ENCODE measurements around the gene SF3B4.

DNA sequence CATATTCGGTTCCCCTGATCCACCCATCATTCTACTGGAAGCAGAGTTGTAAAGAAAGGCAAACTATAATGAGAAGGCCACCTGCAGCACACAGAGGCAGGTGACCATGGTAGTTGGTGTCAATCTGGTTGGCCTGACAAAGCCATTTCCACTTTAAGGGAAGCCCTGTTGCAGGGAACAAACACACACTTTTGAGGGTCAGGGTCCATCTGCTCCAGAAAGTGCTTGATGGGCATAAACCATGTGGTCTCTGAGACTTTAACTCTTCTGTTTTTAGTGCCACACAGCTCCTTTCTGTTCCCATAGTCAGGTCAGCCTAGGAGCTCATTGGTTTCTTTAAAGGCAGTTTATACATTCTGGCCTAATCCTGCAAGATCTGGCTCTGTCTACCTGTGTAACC is 45.7 kb downstream of the SF3B4 start:
- TF ChIP-seq EZH2 (IDR thresholded peaks at IDR 0.05; ENCODE audit: borderline replicate concordance, insufficient read depth, low read depth, low read length, poor library complexity, severe bottlenecking), result no peak
- TF ChIP-seq, protein P1, sequence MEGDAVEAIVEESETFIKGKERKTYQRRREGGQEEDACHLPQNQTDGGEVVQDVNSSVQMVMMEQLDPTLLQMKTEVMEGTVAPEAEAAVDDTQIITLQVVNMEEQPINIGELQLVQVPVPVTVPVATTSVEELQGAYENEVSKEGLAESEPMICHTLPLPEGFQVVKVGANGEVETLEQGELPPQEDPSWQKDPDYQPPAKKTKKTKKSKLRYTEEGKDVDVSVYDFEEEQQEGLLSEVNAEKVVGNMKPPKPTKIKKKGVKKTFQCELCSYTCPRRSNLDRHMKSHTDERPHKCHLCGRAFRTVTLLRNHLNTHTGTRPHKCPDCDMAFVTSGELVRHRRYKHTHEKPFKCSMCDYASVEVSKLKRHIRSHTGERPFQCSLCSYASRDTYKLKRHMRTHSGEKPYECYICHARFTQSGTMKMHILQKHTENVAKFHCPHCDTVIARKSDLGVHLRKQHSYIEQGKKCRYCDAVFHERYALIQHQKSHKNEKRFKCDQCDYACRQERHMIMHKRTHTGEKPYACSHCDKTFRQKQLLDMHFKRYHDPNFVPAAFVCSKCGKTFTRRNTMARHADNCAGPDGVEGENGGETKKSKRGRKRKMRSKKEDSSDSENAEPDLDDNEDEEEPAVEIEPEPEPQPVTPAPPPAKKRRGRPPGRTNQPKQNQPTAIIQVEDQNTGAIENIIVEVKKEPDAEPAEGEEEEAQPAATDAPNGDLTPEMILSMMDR (IDR thresholded peaks at IDR 0.05), result no peak

All from B cell (primary cell).